IPS-20b (cell line): ENCODE measurements around the gene SPACA9.

Source experiments
- H3K27ac ChIP-seq: one replicate; pipeline ENCODE4 v1.5.1; 2013; ENCODE audit warnings: low read length
- H3K27me3 ChIP-seq: 2 replicates; pipeline ENCODE4 v1.6.1; 2013; ENCODE audit warnings: mild to moderate bottlenecking, low read length, inconsistent platforms; ENCODE audit not compliant: insufficient read depth
- H3K36me3 ChIP-seq: 2 replicates; pipeline ENCODE4 v1.6.1; 2013; ENCODE audit warnings: low read depth, mild to moderate bottlenecking, inconsistent platforms, low read length, moderate library complexity; ENCODE audit not compliant: insufficient read depth
- H3K4me1 ChIP-seq: 2 replicates; pipeline ENCODE4 v1.6.1; 2013; ENCODE audit warnings: mild to moderate bottlenecking, control low read depth, inconsistent platforms, low read length, moderate library complexity; ENCODE audit not compliant: insufficient read depth
- H3K4me3 ChIP-seq: 2 replicates; pipeline ENCODE4 v1.5.1; 2013; ENCODE audit warnings: mild to moderate bottlenecking, low read length, inconsistent platforms
- H3K9ac ChIP-seq: 2 replicates; pipeline ENCODE4 v1.6.1; 2013; ENCODE audit warnings: low read depth, mild to moderate bottlenecking, inconsistent platforms, low read length, moderate library complexity
- H3K9me3 ChIP-seq: 2 replicates; pipeline ENCODE4 v1.6.1; 2013; ENCODE audit warnings: mild to moderate bottlenecking, low read depth, low read length, inconsistent platforms; ENCODE audit not compliant: insufficient read depth

Gene SPACA9

GRCh38 chr9:132849185-132849706 lies 29.5 kb upstream of the SPACA9 start:
- no peaks in the 10 kb centered on the region for H3K27me3 ChIP-seq
- H3K27ac ChIP-seq, result no peak overlapping the region
- H3K4me3 ChIP-seq, result no peak overlapping the region
- H3K9me3 ChIP-seq, result no peaks in the 10 kb centered on the region
- no peaks in the 10 kb centered on the region for H3K4me1 ChIP-seq
- H3K9ac ChIP-seq, result no peak overlapping the region
- H3K36me3 ChIP-seq, result no peaks in the 10 kb centered on the region

GRCh38 chr9:132853482-132853881 lies 25.2 kb upstream of the SPACA9 start:
- Histone ChIP-seq H3K27me3 (no peaks in the 10 kb centered on the region), H3K27ac (no peak overlapping the region), H3K36me3 (no peaks in the 10 kb centered on the region), H3K4me3 (no peak overlapping the region), H3K4me1 (peaks cover 8% of the 10 kb centered on the region; the same call in 1 of the 2 replicates), H3K9me3 (no peaks in the 10 kb centered on the region), H3K9ac (no peak overlapping the region)

GRCh38 chr9:132854832-132855231 lies 23.9 kb upstream of the SPACA9 start:
- Histone ChIP-seq H3K9me3 (no peaks in the 10 kb centered on the region), H3K36me3 (no peaks in the 10 kb centered on the region)

DNA sequence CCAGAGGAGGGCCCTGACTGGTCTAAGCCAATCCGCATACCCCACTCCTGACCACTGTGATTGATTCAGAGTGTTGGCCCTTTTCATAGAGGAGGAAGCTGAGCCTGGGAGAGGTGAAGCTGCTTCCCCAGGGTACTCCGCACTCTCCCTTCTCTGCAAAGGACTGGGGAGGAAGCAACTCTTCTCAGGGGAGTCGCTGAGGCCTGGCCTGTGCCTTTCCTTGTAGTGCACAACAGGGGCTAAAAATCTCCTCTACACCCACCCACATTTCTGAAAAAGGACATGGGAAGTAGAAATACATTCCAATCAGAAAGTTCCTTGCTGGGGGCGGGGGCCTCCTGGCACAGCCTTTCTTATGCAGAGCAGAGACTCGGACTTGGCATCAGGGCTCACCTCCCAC lies 22.8 kb upstream of the SPACA9 start:
- H3K36me3 ChIP-seq, result no peaks in the 10 kb centered on the region
- H3K27ac ChIP-seq, result no peak overlapping the region
- no peak overlapping the region for H3K4me3 ChIP-seq
- no peaks in the 10 kb centered on the region for H3K27me3 ChIP-seq
- peaks cover 8% of the 10 kb centered on the region; the same call in 1 of the 2 replicates for H3K4me1 ChIP-seq
- H3K9ac ChIP-seq, result no peak overlapping the region
- no peaks in the 10 kb centered on the region for H3K9me3 ChIP-seq

More at GRCh38 chr9:132854832-132855231, 23.9 kb upstream of the SPACA9 start:
- Histone ChIP-seq H3K4me3 (no peak overlapping the region), H3K27me3 (no peaks in the 10 kb centered on the region), H3K27ac (no peak overlapping the region), H3K9ac (no peak overlapping the region), H3K4me1 (peaks cover 8% of the 10 kb centered on the region; the same call in 1 of the 2 replicates)

GRCh38 chr9:132857031-132857430 lies 21.7 kb upstream of the SPACA9 start:
- H3K9me3 ChIP-seq, result no peaks in the 10 kb centered on the region
- H3K4me3 ChIP-seq, result no peak overlapping the region
- no peaks in the 10 kb centered on the region for H3K36me3 ChIP-seq
- H3K4me1 ChIP-seq, result peaks cover 8% of the 10 kb centered on the region; the same call in 1 of the 2 replicates
- no peaks in the 10 kb centered on the region for H3K27me3 ChIP-seq
- H3K9ac ChIP-seq, result no peak overlapping the region
- no peak overlapping the region for H3K27ac ChIP-seq

DNA sequence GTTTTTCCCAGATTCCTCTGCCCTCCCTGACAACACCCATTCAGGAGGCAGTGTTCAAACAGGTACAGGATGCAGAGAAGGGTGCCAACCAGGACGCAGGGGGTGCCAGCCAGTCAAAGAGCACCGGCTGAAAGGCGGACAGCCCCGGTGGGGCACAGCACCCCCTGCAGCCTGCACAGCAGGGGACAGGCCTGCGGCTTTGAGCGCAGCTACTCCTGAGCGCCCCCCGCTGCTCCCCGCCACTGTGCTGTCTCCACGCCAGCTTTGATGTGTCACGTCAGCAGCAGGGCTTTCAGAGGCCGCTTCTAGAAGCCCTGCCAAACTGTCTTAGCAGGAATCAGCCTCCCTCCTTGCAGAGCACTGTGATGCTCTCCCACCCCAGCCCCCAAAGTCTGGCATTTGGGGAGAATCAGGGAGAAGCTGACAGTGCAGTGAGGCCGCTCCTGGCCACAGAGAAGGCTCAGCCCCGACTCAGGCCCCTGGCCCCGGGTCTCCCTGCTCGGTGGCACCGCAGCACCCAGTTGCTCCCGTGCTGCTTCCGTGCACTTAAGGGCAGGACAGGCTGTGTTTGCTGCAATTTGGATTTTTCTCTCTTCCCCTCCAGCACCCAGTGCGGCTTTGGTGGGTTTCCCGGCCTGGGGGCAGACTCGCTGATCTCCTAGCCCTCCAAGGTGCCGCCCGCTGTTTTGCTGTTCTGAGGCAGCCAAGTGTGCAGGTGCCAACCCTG lies 20.9 kb upstream of the SPACA9 start:
- Histone ChIP-seq H3K27ac (no peak overlapping the region), H3K4me1 (peaks cover 8% of the 10 kb centered on the region; the same call in 1 of the 2 replicates), H3K9me3 (no peaks in the 10 kb centered on the region), H3K36me3 (no peaks in the 10 kb centered on the region), H3K4me3 (no peak overlapping the region), H3K9ac (no peak overlapping the region), H3K27me3 (no peaks in the 10 kb centered on the region)

DNA sequence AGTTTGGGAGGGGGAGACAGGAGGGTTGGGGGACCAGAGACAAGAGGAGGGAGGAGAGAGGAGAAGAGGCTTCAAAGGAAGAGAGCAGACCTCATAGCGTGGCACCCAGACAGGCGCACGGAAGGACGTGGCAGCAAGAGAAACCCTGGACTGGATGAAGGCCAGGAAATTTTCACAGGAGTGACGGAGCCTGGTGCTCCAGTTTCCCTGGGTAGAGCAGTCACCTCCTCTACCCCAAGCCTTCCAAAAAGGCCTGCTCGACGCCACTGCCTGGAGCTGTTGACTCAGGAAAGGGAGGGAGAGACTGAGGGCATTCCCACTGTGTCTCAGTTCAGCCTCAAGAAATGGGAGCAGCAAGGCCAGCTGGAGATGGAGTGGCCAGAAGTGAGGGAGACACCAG lies 19.9 kb upstream of the SPACA9 start:
- no peaks in the 10 kb centered on the region for H3K27me3 ChIP-seq
- H3K9ac ChIP-seq, result no peak overlapping the region
- no peaks in the 10 kb centered on the region for H3K9me3 ChIP-seq
- H3K36me3 ChIP-seq, result no peaks in the 10 kb centered on the region
- no peak overlapping the region for H3K27ac ChIP-seq
- peaks cover 8% of the 10 kb centered on the region; the same call in 1 of the 2 replicates for H3K4me1 ChIP-seq
- H3K4me3 ChIP-seq, result no peak overlapping the region

DNA sequence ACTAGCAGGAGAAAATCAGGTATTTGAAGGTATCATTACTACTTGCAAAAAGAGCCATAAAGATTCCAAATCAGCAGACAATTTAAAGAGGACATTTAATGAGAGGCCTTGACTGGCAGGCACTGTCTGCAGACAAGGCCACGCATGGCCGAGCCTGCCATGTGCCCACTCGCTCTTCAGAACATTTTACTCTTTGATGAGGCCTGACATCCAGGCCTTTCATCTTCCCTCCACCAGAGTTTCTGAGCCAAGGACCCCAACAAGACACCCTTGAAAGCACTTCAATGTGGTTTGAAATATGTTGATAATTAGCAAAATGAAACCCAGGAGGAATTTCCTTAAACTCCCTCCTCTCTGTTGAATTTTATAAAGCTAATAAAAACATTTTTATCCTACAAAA lies 17.0 kb upstream of the SPACA9 start:
- H3K4me1 ChIP-seq, result peaks cover 11% of the 10 kb centered on the region
- no peaks in the 10 kb centered on the region for H3K27me3 ChIP-seq

DNA sequence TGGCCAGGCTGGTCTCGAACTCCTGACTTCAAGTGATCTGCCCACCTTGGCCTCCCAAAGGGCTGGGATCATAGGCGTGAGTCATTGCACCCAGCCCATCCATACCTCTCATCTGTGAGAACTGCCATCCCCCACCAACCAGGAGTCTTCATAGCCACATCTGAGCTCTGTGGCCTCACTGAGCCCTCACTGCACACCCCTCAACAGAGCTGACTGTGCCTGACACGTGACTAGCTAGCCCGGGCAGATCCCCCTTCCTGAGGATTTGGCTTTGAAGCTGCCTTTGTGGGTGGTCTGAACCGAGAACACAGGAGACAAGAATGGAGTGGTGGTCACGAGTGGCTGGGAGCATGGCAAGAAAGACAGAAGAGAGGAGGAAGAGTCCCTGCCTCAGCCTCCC lies 16.2 kb upstream of the SPACA9 start:
- H3K4me3 ChIP-seq, result no peak overlapping the region
- no peak overlapping the region for H3K27ac ChIP-seq
- H3K9me3 ChIP-seq, result no peaks in the 10 kb centered on the region
- H3K9ac ChIP-seq, result no peak overlapping the region
- H3K27me3 ChIP-seq, result no peaks in the 10 kb centered on the region
- peaks cover 8% of the 10 kb centered on the region for H3K4me1 ChIP-seq
- H3K36me3 ChIP-seq, result no peaks in the 10 kb centered on the region

More for the DNA sequence above, 17.0 kb upstream of the SPACA9 start:
- Histone ChIP-seq H3K9ac (no peak overlapping the region), H3K4me3 (no peak overlapping the region), H3K9me3 (no peaks in the 10 kb centered on the region), H3K36me3 (no peaks in the 10 kb centered on the region), H3K27ac (no peak overlapping the region)

DNA sequence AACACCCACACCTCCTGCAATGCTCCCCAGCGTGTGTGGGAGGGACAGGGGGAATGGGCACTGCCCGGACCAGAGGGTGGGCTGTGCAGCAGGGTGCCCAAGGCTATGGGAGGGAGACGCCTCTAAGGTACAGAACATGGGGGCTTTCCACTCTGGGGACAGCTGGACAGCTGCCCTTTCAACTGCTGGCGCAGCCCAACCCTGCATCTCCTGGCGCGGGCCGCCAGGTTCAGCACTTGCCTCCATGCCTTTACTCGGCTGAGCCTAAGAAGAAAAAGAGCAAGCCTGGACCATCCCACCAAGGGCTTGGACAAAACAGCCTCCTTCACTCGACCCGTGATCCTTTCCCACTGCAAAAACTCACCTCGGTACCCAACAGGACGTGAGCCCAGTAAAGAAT lies 15.6 kb upstream of the SPACA9 start:
- Histone ChIP-seq H3K9me3 (no peaks in the 10 kb centered on the region), H3K4me1 (peaks cover 7% of the 10 kb centered on the region), H3K27me3 (no peaks in the 10 kb centered on the region; the same call in 1 of the 2 replicates), H3K4me3 (no peak overlapping the region), H3K9ac (no peak overlapping the region), H3K36me3 (no peaks in the 10 kb centered on the region), H3K27ac (no peak overlapping the region)

DNA sequence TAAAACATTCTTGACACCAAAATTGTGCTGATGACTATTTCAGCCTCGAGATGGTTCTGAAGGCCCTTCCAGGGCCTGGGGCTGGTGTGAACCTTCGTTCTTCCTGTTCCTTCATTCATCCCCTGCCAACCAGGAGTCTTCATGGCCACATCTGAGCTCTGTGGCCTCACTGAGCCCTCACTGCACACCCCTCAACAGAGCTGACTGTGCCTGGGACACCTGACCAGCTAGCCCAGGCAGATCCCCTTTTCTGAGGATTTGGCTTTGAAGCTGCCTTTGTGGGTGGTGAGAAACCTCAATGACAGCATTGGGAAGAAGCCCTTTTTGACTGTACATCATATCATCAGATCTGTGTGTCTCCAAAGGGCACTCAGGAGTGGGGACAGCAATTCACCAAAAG lies 14.4 kb upstream of the SPACA9 start:
- no peak overlapping the region for H3K9ac ChIP-seq
- no peak overlapping the region for H3K27ac ChIP-seq
- no peaks in the 10 kb centered on the region for H3K9me3 ChIP-seq
- no peaks in the 10 kb centered on the region; the same call in 1 of the 2 replicates for H3K27me3 ChIP-seq
- no peaks in the 10 kb centered on the region for H3K36me3 ChIP-seq
- peaks cover 7% of the 10 kb centered on the region for H3K4me1 ChIP-seq
- H3K4me3 ChIP-seq, result no peak overlapping the region

DNA sequence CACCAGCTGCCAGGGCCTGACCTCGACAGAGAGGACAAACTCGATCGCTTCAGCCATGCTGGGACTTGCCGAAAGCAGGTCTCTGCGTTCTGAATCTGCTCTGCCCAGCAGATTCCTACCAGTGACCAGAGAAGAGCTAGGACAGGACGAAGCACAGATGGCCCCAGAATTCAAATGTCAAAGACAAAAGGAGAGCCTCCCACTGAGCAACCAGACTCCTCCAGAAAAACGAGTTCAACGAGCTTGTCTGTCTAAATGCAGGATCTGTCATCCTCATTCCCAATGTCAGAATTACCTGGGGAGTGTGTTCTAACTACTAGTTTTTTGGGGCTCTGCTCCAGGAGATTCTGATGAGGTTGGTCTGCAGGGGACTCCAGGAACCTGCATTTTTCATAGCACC lies 14.0 kb upstream of the SPACA9 start:
- Histone ChIP-seq H3K27ac (no peak overlapping the region), H3K27me3 (no peaks in the 10 kb centered on the region; the same call in 1 of the 2 replicates), H3K4me3 (no peak overlapping the region), H3K4me1 (peaks cover 7% of the 10 kb centered on the region), H3K9ac (no peak overlapping the region), H3K9me3 (no peaks in the 10 kb centered on the region), H3K36me3 (no peaks in the 10 kb centered on the region)
